ENCODE measurements around the gene SNED1.
"Not testable (repeated sequence)": the region's sequence is repeated elsewhere in the genome, so short reads cannot be mapped to it uniquely, and the experiment has no call there.

The SNED1 gene

DNA sequence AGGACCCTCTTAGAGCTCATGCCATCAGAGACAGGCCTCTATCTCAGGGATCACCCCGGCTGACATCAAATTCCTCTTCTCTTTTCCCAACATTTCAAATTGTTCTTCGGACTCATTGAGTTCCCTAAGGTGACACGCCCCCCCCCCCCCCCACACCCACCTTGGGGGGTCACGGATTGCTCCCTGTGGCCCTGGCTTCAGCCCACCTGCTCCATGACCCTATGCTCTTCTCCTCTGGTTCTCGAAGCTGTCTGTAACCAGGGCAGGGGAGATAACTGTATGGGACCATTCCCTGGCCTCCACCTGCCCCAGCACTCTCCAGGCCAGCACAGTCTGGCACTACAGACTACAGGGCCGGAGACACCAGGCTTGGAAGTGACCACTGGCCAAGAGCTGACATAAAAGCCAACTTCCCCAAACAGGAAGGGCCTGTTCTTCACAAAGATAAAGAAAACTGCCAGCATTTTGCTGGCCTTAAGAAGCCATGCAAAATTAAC lies 96.6 kb downstream of the SNED1 start:
- no peak overlapping the region for H3K4me3 ChIP-seq (ENCODE audit: low read depth, low read length)
- ChIA-PET CTCF (interaction anchor here (1.2 to 1.9 kb wide), 2 partner anchors 17 kb away, joined by 3 to 7 read pairs; no protein-coding TSS in a partner anchor), POLR2A (no interaction called here)
- TF ChIP-seq, protein P1, sequence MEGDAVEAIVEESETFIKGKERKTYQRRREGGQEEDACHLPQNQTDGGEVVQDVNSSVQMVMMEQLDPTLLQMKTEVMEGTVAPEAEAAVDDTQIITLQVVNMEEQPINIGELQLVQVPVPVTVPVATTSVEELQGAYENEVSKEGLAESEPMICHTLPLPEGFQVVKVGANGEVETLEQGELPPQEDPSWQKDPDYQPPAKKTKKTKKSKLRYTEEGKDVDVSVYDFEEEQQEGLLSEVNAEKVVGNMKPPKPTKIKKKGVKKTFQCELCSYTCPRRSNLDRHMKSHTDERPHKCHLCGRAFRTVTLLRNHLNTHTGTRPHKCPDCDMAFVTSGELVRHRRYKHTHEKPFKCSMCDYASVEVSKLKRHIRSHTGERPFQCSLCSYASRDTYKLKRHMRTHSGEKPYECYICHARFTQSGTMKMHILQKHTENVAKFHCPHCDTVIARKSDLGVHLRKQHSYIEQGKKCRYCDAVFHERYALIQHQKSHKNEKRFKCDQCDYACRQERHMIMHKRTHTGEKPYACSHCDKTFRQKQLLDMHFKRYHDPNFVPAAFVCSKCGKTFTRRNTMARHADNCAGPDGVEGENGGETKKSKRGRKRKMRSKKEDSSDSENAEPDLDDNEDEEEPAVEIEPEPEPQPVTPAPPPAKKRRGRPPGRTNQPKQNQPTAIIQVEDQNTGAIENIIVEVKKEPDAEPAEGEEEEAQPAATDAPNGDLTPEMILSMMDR (IDR thresholded peaks at IDR 0.05; ENCODE audit: insufficient read depth, low read length, missing control alignments), result no peak
- DNase-seq (ENCODE audit: low read depth, low spot score), result no peak

DNA sequence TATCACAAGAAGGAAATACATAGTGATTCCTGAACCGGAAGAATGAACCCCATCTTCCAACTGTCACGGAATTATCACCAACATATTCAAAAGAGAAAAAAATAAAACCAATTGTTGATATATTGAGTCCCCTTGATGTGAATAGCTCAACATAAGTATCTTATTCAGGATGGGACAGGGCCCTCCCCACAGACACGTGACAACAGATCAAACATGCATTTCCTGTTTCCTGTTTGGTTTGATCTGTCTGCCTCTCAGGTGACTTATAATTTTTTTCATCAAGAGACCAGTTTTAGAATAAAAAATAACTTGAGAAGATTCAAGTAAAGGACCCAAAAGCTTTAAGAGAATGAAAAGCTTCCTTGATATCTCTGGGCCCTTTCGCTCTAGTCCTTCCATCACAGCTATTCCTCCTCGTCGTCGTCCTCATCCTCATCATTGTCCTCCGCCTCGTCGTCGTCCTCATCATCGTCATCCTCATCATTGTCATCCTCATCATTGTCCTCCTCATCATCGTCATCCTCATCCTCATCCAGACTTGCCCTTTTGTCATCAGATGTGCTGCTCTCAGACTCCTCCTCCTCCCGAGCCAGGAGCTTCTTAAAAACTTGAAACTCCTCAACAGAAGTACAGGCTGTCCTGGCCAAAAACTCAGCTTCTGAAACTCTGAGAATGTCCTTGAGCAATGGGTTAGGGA lies 97.3 kb downstream of the SNED1 start:
- ChIA-PET CTCF (interaction anchor here (1.9 kb wide), 1 partner anchor 18 kb away, joined by 7 read pairs; no protein-coding TSS in a partner anchor), POLR2A (no interaction called here)
- no peak for DNase-seq (ENCODE audit: low read depth, low spot score)
- TF ChIP-seq, protein P1 (IDR thresholded peaks at IDR 0.05; ENCODE audit: insufficient read depth, low read length, missing control alignments), result no peak
- H3K4me3 ChIP-seq (ENCODE audit: low read depth, low read length), result no peak overlapping the region

DNA sequence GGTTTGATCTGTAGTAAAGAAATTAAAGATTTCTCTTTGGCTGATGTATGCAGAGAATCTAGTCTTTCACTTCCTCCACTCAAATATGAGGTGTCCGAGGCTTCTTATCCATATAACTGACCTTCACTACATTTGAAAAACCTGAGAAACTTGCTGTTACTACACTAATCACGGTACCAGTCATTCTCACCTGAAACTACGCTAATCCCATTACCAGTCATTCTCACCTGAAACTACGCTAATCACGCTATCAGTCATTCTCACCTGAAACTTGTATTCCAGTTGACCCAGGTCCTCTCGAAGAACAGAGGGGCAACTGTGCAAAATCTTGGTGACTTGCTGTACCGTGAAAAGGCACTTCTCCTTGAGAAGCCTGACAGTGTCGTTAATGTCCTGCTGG lies 98.6 kb downstream of the SNED1 start:
- no peak for DNase-seq (ENCODE audit: low read depth, low spot score)
- CTCF ChIA-PET, result interaction anchor here (1.2 to 1.9 kb wide), 2 partner anchors 19 kb away, joined by 5 to 7 read pairs; no protein-coding TSS in a partner anchor
- TF ChIP-seq, protein P1 (IDR thresholded peaks at IDR 0.05; ENCODE audit: insufficient read depth, low read length, missing control alignments), result no peak
- POLR2A ChIA-PET, result no interaction called here
- no peak overlapping the region for H3K4me3 ChIP-seq (ENCODE audit: low read depth, low read length)

DNA sequence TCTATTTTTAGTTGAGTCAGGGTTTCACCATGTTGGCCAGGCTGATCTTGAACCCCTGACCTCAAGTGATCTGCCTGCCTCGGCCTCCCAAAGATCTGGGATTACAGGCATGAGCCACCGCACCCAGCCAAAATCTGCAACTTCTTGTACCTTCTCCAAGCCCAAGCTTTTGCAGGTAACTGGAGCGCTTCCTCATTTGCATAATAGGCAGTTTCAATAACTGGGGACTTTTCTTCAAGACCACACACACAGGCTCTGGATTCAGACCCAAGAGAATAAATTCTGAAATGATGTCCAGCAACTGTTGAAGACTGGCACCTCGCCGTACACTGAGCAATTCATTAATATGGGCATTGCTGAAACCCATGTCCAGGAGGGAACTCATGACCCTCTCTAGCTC lies 100.8 kb downstream of the SNED1 start:
- CTCF ChIA-PET, result interaction anchor here (1.2 kb wide), 1 partner anchor 185 kb away, joined by 3 read pairs; no protein-coding TSS in a partner anchor
- DNase-seq (ENCODE audit: low read depth, low spot score), result no peak
- POLR2A ChIA-PET, result no interaction called here

DNA sequence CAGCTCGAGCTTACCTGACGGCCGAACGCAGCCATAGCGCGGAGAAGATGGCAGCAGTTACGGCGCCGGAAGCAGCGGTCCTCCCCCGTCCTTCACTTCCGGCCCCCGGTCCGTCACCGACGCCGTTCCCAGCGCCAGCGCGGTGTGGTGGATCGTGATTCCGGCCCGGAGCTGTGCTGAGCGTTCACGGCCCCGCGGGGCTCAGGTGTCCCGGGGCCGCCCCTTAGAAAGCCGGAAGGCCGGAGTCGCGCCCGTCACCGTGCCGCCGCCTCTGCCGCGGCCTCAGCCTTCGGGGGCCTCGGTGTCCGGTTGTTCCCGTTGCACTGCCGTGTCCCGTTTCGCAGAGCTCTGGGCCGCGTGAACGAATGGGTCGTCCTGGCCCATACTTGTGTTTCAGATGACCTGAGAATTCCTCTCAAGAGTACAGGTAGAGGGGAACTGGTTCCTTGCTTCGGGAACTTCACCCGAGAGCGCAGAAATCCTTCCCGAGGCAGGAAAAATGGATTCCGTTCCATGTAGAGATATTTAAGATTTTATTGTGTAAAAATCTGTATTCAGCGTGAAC lies 103.9 kb downstream of the SNED1 start, which contains the start of gene MTERF4:
Gene MTERF4 (minus strand): TSS at position 49 of the 565 bp plus-strand sequence. CDS start 14 bp downstream, at position 35.
- TF ChIP-seq, protein P1 (IDR thresholded peaks at IDR 0.05; ENCODE audit: insufficient read depth, low read length, missing control alignments), result no peak
- ChIA-PET CTCF (interaction anchor here (1.1 kb wide), 1 partner anchor 189 kb away, joined by 3 read pairs; no protein-coding TSS in a partner anchor), POLR2A (interaction anchor here (0.8 to 1.8 kb wide), 6 partner anchors 10 to 55 kb away, joined by 3 to 6 read pairs (median 3); no protein-coding TSS in a partner anchor)
- DNase-seq (ENCODE audit: low read depth, low spot score), result no peak
- peak within 1 kb of the TSS; percentile 87 for H3K4me3 ChIP-seq (ENCODE audit: low read depth, low read length)

More for the DNA sequence above, 100.8 kb downstream of the SNED1 start:
- H3K4me3 ChIP-seq (ENCODE audit: low read depth, low read length), result no peak overlapping the region
- TF ChIP-seq, protein P1 (IDR thresholded peaks at IDR 0.05; ENCODE audit: insufficient read depth, low read length, missing control alignments), result no peak

DNA sequence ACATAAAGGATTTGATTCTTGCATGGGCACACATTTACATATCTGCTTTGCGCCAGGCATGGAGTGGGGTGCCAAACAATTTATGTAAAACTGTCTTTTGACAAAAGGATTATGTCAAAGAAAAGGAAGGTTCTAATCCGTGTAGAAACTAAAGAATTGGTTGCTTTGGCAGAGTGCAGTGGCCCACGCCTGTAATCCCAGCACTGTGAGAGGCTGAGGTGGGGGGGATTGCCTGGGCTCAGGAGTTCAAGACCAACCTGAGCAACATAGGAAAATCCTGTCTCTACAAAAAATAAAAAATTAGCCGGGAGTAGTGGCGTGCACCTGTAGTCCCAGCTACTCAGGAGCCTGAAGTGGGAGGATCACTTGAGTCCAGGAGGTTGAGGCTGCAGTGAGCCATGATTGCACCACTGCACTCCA lies 104.8 kb downstream of the SNED1 start:
- POLR2A ChIA-PET, result no interaction called here
- CTCF ChIA-PET, result interaction anchor here (1.1 kb wide), 1 partner anchor 189 kb away, joined by 3 read pairs; no protein-coding TSS in a partner anchor
- TF ChIP-seq, protein P1 (IDR thresholded peaks at IDR 0.05; ENCODE audit: insufficient read depth, low read length, missing control alignments), result no peak
- peak overlapping the region; percentile 87 for H3K4me3 ChIP-seq (ENCODE audit: low read depth, low read length)
- DNase-seq (ENCODE audit: low read depth, low spot score), result no peak

DNA sequence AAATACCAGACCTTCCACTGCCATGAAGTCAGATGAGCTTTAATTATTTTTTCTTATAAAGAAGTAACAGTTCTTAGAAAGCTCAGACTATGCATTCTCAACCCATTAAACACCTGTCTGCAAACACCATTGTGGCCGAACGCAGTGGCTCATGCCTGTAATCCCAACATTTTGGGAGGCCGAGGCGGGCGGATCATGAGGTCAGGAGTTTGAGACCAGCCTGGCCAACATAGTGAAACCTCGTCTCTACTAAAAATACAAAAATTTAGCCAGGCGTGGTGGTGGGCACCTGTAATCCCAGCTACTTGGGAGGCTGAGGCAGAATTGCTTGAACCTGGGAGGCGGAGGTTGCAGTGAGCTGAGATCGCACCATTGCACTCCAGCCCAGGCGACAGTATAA lies 106.2 kb downstream of the SNED1 start:
- POLR2A ChIA-PET; DNase-seq (ENCODE audit: low read depth, low spot score); H3K4me3 ChIP-seq (ENCODE audit: low read depth, low read length): not testable (repeated sequence)
- CTCF ChIA-PET, result interaction anchor here (1.5 kb wide), 1 partner anchor 191 kb away, joined by 3 read pairs; no protein-coding TSS in a partner anchor
